Measurements from ENCODE around the gene DFFB. TPM values are rescaled to one million over a fixed set of nuclear protein-coding genes. Genes with fewer than 3 reads are reported as not detected.

Gene DFFB
- total RNA-seq, 1 donor from 2014 or later = 17.3 TPM

DNA sequence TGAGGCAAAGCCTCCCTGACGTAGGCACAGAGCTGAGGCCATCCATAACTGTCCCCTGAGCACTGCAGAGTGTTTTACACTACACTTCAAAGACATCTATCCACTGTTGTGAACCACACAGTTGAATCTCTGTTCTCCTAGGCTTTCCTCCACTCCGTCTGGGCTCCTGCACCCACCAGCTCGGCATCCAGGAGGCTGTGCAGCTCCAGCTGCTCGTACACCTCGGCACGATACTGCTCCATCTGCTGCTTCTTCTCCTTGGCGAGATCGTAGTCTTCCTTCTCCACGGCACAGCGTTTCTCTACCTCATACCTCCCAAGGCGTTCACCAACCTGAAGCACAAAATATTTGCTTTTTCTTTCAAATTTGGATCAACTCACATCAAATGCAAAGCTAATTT lies 18.5 kb upstream of the DFFB start:
- Mint-ChIP-seq H3K4me3 (ENCODE audit: low read depth) (no peak overlapping the region), H3K27me3 (ENCODE audit: low read depth) (no peaks in the 10 kb centered on the region), H3K27ac (no peak overlapping the region), H3K9me3 (peaks cover 6% of the 10 kb centered on the region), H3K36me3 (ENCODE audit: low read depth) (peaks cover 71% of the 10 kb centered on the region), H3K4me1 (ENCODE audit: low read depth) (no peaks in the 10 kb centered on the region)
- DNase-seq (ENCODE audit: low spot score) = no peak
- intact Hi-C loops (cut with micrococcal nuclease) = no loop called here

- Mint-ChIP-seq H3K27me3 (ENCODE audit: low read depth) (no peaks in the 10 kb centered on the region), H3K36me3 (ENCODE audit: low read depth) (peaks cover 70% of the 10 kb centered on the region), H3K27ac (no peak overlapping the region), H3K9me3 (peaks cover 6% of the 10 kb centered on the region), H3K4me3 (ENCODE audit: low read depth) (no peak overlapping the region), H3K4me1 (ENCODE audit: low read depth) (no peaks in the 10 kb centered on the region)
- intact Hi-C loops (cut with micrococcal nuclease) = no loop called here
- DNase-seq (ENCODE audit: low spot score) = no peak
Observed at GRCh38 chr1:3841491-3841890, 15.8 kb upstream of the DFFB start.

GRCh38 chr1:3842912-3843311 lies 14.4 kb upstream of the DFFB start:
- no peaks in the 10 kb centered on the region for H3K27me3 Mint-ChIP-seq (ENCODE audit: low read depth)
- no peak overlapping the region for H3K27ac Mint-ChIP-seq
- no peak overlapping the region for H3K4me3 Mint-ChIP-seq (ENCODE audit: low read depth)
- no peaks in the 10 kb centered on the region for H3K4me1 Mint-ChIP-seq (ENCODE audit: low read depth)
- no peak for DNase-seq (ENCODE audit: low spot score)
- no peaks in the 10 kb centered on the region for H3K9me3 Mint-ChIP-seq
- peaks cover 65% of the 10 kb centered on the region for H3K36me3 Mint-ChIP-seq (ENCODE audit: low read depth)
- intact Hi-C loops (cut with micrococcal nuclease) = no loop called here

DNA sequence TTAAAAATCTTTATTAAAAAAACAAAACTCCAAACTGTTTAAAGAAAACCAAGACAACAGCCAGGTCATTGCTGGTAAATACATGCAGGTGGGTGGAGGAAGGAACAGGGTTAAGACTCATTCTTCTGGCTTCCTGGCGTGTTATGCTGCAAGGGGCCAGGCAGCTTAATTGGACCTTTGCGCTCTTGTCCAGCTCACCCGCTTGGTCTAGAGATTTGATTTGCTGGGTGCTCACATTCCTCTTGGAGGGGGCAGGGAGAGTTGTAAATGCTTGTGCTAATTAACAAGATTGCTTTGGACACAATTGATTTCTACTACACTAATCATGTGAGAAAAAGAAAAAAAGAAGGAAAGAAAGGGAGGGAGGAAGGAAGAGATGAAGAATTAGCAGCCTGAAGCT lies 10.7 kb upstream of the DFFB start:
- no peaks in the 10 kb centered on the region for H3K27me3 Mint-ChIP-seq (ENCODE audit: low read depth)
- H3K4me1 Mint-ChIP-seq (ENCODE audit: low read depth) = no peaks in the 10 kb centered on the region
- peaks cover 34% of the 10 kb centered on the region for H3K36me3 Mint-ChIP-seq (ENCODE audit: low read depth)
- no peaks in the 10 kb centered on the region for H3K9me3 Mint-ChIP-seq
- no peak for DNase-seq (ENCODE audit: low spot score)
- H3K27ac Mint-ChIP-seq = no peak overlapping the region
- intact Hi-C loops (cut with micrococcal nuclease) = no loop called here
- H3K4me3 Mint-ChIP-seq (ENCODE audit: low read depth) = no peak overlapping the region

DNA sequence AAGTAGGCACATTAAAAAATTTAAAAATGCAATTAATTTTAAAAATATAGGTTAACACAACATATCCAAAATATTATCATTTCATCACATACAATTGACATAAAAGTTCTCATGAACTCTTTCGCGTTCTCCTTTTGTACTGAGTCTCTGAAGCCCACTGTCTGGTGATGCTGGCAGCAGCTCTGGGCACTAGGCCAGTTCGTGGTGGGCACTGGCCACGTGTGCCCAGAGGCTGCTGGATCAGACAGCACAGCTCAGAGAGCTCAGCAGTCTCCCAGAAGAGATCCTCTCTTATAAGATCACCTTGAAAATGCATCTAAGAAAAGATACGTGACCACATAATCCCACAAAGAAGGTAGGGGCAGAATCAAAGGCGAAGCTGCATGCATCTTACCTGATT lies 10.2 kb upstream of the DFFB start:
- DNase-seq (ENCODE audit: low spot score) = no peak
- Mint-ChIP-seq H3K36me3 (ENCODE audit: low read depth) (peaks cover 31% of the 10 kb centered on the region), H3K27ac (no peak overlapping the region), H3K4me1 (ENCODE audit: low read depth) (no peaks in the 10 kb centered on the region), H3K27me3 (ENCODE audit: low read depth) (no peaks in the 10 kb centered on the region), H3K4me3 (ENCODE audit: low read depth) (no peak overlapping the region), H3K9me3 (no peaks in the 10 kb centered on the region)
- intact Hi-C loops (cut with micrococcal nuclease) = no loop called here

- intact Hi-C loops (cut with micrococcal nuclease) = no loop called here
- no peaks in the 10 kb centered on the region for H3K9me3 Mint-ChIP-seq
- H3K27ac Mint-ChIP-seq = no peak overlapping the region
- H3K4me1 Mint-ChIP-seq (ENCODE audit: low read depth) = peaks cover 6% of the 10 kb centered on the region
- no peak for DNase-seq (ENCODE audit: low spot score)
- no peaks in the 10 kb centered on the region for H3K27me3 Mint-ChIP-seq (ENCODE audit: low read depth)
- peaks cover 9% of the 10 kb centered on the region for H3K36me3 Mint-ChIP-seq (ENCODE audit: low read depth)
- H3K4me3 Mint-ChIP-seq (ENCODE audit: low read depth) = no peak overlapping the region
Observed at GRCh38 chr1:3850857-3851256, 6.4 kb upstream of the DFFB start.

- Mint-ChIP-seq H3K27ac (no peak overlapping the region), H3K4me3 (ENCODE audit: low read depth) (no peak overlapping the region), H3K4me1 (ENCODE audit: low read depth) (peaks cover 7% of the 10 kb centered on the region), H3K36me3 (ENCODE audit: low read depth) (peaks cover 9% of the 10 kb centered on the region), H3K9me3 (no peaks in the 10 kb centered on the region), H3K27me3 (ENCODE audit: low read depth) (no peaks in the 10 kb centered on the region)
- no peak for DNase-seq (ENCODE audit: low spot score)
- intact Hi-C loops (cut with micrococcal nuclease) = no loop called here
Observed at GRCh38 chr1:3851292-3851691, 6.0 kb upstream of the DFFB start.

DNA sequence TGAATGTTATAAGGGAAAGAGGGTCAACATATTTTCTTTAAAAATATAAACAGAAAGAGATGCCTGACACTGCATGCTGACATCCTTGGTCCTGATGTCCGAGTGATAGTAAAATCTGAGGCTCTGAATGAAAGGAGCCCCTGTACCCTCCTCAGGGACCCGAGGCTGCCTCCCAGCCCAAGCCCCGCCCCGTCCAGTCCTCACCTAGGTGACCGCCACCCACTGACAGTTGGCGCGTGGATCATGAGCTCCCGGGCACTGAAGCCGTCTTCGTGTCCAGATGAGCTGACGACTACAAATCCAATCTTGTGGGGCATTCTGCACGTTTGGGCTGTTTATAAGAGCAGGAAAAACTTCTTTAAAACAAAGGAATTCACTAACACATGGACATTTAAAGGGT lies 5.2 kb upstream of the DFFB start:
- no peak overlapping the region for H3K4me3 Mint-ChIP-seq (ENCODE audit: low read depth)
- peaks cover 7% of the 10 kb centered on the region for H3K4me1 Mint-ChIP-seq (ENCODE audit: low read depth)
- intact Hi-C loops (cut with micrococcal nuclease) = no loop called here
- no peaks in the 10 kb centered on the region for H3K9me3 Mint-ChIP-seq
- peaks cover 5% of the 10 kb centered on the region for H3K36me3 Mint-ChIP-seq (ENCODE audit: low read depth)
- no peaks in the 10 kb centered on the region for H3K27me3 Mint-ChIP-seq (ENCODE audit: low read depth)
- no peak for DNase-seq (ENCODE audit: low spot score)
- H3K27ac Mint-ChIP-seq = no peak overlapping the region

DNA sequence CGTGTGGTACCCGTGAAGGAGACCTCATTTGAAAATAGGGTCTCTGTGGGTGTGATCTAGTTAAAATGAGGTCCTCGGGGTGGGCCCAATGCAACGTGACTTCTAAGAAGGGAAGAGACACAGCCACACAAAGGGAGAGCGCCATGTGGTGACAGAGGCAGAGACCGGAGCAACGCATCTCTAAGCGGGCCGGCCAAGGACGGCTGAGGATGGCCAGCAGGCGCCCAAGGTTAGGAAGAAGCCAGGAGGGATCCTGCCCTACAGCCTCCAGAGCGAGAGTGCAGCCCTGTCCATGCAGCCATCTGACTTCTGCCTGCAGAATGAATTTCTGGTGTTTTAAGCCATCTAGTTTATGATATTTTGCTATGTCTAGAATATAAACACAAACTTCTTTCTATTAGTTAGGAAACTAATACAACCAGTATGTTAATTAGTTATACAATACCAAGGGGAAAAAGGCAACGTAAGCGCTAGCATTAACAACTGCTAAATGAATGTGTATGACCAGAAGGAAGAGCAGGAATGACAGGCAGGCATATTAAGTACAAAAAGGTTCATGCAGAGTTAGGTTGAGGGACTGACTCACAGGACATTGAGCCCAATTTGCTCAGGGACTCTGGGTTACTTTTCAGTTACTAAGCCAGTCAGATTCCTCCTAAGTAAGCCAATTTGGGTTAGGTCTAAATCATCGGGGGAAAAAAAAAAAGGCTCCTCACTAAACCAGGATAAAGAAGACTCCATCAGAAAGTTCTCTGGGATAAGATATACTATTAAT lies 4.4 kb upstream of the DFFB start:
- H3K27me3 Mint-ChIP-seq (ENCODE audit: low read depth) = no peaks in the 10 kb centered on the region
- no peaks in the 10 kb centered on the region for H3K9me3 Mint-ChIP-seq
- no peak for DNase-seq (ENCODE audit: low spot score)
- peaks cover 9% of the 10 kb centered on the region for H3K4me1 Mint-ChIP-seq (ENCODE audit: low read depth)
- H3K4me3 Mint-ChIP-seq (ENCODE audit: low read depth) = no peak overlapping the region
- H3K36me3 Mint-ChIP-seq (ENCODE audit: low read depth) = no peaks in the 10 kb centered on the region
- intact Hi-C loops (cut with micrococcal nuclease) = no loop called here
- H3K27ac Mint-ChIP-seq = no peak overlapping the region

DNA sequence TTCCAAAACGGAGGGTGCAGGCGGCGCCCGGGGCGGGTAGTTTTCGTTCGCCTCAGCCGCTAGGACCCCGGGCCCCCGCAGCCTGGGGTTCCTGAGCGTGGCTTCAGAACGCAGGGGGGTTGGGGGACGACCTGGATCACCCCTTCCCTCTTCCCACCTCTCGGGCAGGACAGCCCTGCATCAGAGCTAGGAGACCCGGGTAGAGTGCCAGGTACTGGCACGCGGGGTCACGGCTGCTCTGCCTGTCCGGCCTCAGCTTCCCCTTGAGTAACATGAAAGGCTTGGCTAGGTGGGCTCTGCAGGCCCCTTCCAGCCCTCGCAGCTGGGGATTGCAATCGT lies 484 bp downstream of the DFFB start:
- Mint-ChIP-seq H3K27me3 (ENCODE audit: low read depth) (no peaks in the 10 kb centered on the region), H3K36me3 (ENCODE audit: low read depth) (no peaks in the 10 kb centered on the region), H3K9me3 (no peaks in the 10 kb centered on the region), H3K27ac (no peak overlapping the region), H3K4me1 (ENCODE audit: low read depth) (peaks cover 16% of the 10 kb centered on the region), H3K4me3 (ENCODE audit: low read depth) (peak overlapping the region; percentile 97)
- intact Hi-C loops (cut with micrococcal nuclease) = loop anchor here (1.0 to 5.0 kb wide), 2 partner anchors 43 to 205 kb away; partner anchors contain the start of genes C1orf174, TP73 and WRAP73
- DNase-seq (ENCODE audit: low spot score) = no peak

GRCh38 chr1:3858231-3858981 lies 1.1 kb downstream of the DFFB start:
- no peak for DNase-seq (ENCODE audit: low spot score)
- Mint-ChIP-seq H3K27me3 (ENCODE audit: low read depth) (no peaks in the 10 kb centered on the region), H3K27ac (no peak overlapping the region), H3K9me3 (no peaks in the 10 kb centered on the region), H3K4me1 (ENCODE audit: low read depth) (peaks cover 16% of the 10 kb centered on the region), H3K36me3 (ENCODE audit: low read depth) (no peaks in the 10 kb centered on the region), H3K4me3 (ENCODE audit: low read depth) (peak overlapping the region; percentile 97)
- intact Hi-C loops (cut with micrococcal nuclease) = loop anchor here (5.0 kb wide), 1 partner anchor 206 kb away; the partner anchor contains the start of genes TP73 and WRAP73

GRCh38 chr1:3863231-3863935 lies 6.1 kb downstream of the DFFB start:
- H3K27me3 Mint-ChIP-seq (ENCODE audit: low read depth) = no peaks in the 10 kb centered on the region
- intact Hi-C loops (cut with micrococcal nuclease) = no loop called here
- DNase-seq (ENCODE audit: low spot score) = no peak
- no peaks in the 10 kb centered on the region for H3K9me3 Mint-ChIP-seq
- peaks cover 3% of the 10 kb centered on the region for H3K4me1 Mint-ChIP-seq (ENCODE audit: low read depth)
- H3K27ac Mint-ChIP-seq = no peak overlapping the region
- H3K4me3 Mint-ChIP-seq (ENCODE audit: low read depth) = no peak overlapping the region
- peaks cover 9% of the 10 kb centered on the region for H3K36me3 Mint-ChIP-seq (ENCODE audit: low read depth)

DNA sequence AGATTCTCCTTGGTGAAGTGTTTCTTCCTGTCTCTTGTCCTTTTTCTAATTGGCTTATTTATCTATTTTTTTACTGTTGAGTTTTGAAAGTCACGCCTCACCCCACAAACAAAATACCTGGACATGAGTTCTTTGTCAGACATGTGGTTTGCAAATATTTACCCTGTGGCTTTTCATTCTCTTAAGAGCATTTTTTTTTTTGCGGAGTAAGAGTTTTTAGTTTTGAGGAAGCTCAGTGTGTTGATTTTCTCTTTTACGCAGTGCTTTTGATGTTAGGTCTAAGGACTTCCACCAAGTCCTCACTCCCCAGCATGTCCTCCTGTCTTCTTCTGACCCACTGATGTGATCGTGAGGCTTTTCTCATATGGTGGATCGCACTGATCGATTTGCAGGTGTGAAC lies 7.6 kb downstream of the DFFB start:
- Mint-ChIP-seq H3K4me3 (ENCODE audit: low read depth) (no peak overlapping the region), H3K27ac (no peak overlapping the region), H3K36me3 (ENCODE audit: low read depth) (peaks cover 15% of the 10 kb centered on the region), H3K4me1 (ENCODE audit: low read depth) (no peaks in the 10 kb centered on the region), H3K9me3 (no peaks in the 10 kb centered on the region), H3K27me3 (ENCODE audit: low read depth) (no peaks in the 10 kb centered on the region)
- DNase-seq (ENCODE audit: low spot score) = no peak
- intact Hi-C loops (cut with micrococcal nuclease) = no loop called here
